ENCODE measurements around the gene TMPRSS3. TPM values are rescaled to one million over a fixed set of nuclear protein-coding genes. Genes with fewer than 3 reads are reported as not detected.

Gene TMPRSS3
- total RNA-seq, 1 experiment from 2014 or later: 4.3 TPM

DNA sequence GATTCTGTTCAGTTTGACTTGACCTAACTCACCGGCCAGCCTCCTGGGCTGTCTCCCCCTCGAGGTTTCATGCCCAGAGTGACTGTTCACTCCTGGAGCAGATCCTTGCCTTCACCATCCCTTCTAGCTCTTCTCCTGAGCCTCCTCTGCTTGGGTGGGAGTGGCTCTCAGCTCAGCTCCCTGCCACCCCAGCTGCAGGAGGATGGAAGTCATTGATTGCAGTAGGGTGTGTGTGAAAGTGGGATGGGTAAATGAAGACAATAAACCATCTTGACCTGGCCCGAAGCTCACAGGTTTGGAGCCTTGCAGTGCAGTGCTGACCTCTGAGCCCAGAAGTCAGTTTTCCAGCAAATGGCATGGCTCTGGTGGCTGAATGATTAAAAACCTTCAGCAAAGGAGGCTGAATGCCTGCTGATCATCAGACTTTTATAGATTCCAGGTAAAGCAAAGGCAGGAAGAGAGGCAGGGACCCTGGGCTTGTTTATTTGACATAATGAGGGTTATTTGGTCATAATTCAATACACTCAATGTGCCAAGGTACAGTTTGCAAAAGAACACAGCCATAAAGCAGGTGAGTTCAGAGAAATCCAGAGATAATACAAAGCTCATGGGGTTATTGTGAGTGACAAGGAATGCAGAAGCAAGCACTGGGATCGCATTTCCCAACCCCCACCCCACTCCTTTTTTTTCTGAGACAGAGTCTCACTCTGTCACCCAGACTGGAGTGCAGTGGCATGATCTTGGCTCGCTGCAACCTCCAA is 63.1 kb downstream of the TMPRSS3 start:
- intact Hi-C loops (cut with micrococcal nuclease; ENCODE audit: unreplicated experiment): no loop called here
- H3K4me1 ChIP-seq (replicated peaks; ENCODE audit: insufficient read depth): no peaks in the 10 kb centered on the region

DNA sequence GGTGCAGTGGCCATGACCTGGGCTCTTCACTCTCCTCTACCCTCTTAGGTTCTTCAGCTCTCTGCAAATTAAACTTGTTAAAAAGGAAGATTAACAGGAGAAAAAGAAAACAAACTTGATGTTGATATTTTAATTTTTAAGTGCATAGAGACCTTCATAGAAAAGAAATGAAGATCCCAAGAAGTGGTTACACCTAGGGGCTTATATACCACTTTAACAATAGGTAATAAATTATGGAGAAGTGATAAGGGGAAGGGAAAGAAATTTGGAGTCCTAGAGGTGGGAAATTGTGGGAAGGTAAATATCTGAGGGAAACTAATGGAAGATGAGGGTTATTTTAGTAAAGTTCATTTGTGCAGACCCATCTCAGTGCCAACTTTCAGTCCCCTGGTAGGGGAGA is 64.2 kb downstream of the TMPRSS3 start:
- no peak overlapping the region for H3K4me2 ChIP-seq
- no peaks in the 10 kb centered on the region for H3K9me2 ChIP-seq (ENCODE audit: insufficient read depth)
- H4K20me1 ChIP-seq (ENCODE audit: insufficient read depth): no peaks in the 10 kb centered on the region
- H3K79me2 ChIP-seq (ENCODE audit: low read depth): no peaks in the 10 kb centered on the region
- H3K4me1 ChIP-seq (replicated peaks; ENCODE audit: insufficient read depth): no peaks in the 10 kb centered on the region
- DNase-seq: no peak
- CTCF ChIA-PET: no interaction called here
- H3F3A ChIP-seq (ENCODE audit: insufficient read depth, low read depth): no peaks in the 10 kb centered on the region
- H3K9me3 ChIP-seq (ENCODE audit: insufficient read depth, low read depth): no peaks in the 10 kb centered on the region
- intact Hi-C loops (cut with micrococcal nuclease; ENCODE audit: unreplicated experiment): no loop called here
- H3K27me3 ChIP-seq (ENCODE audit: insufficient read depth, low read depth): no peaks in the 10 kb centered on the region
- H3K36me3 ChIP-seq (ENCODE audit: low read depth): no peaks in the 10 kb centered on the region
- H2AFZ ChIP-seq: no peak overlapping the region
- H3K27ac ChIP-seq: no peak overlapping the region
- BruUV-seq (replicated peaks): no TSS peak
- POLR2A ChIA-PET (ENCODE audit: unreplicated experiment): no interaction called here
- no peak overlapping the region for H3K4me3 ChIP-seq
- TF ChIP-seq, protein P1, sequence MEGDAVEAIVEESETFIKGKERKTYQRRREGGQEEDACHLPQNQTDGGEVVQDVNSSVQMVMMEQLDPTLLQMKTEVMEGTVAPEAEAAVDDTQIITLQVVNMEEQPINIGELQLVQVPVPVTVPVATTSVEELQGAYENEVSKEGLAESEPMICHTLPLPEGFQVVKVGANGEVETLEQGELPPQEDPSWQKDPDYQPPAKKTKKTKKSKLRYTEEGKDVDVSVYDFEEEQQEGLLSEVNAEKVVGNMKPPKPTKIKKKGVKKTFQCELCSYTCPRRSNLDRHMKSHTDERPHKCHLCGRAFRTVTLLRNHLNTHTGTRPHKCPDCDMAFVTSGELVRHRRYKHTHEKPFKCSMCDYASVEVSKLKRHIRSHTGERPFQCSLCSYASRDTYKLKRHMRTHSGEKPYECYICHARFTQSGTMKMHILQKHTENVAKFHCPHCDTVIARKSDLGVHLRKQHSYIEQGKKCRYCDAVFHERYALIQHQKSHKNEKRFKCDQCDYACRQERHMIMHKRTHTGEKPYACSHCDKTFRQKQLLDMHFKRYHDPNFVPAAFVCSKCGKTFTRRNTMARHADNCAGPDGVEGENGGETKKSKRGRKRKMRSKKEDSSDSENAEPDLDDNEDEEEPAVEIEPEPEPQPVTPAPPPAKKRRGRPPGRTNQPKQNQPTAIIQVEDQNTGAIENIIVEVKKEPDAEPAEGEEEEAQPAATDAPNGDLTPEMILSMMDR (conservative IDR thresholded peaks at IDR 0.05): no peak
- TF ChIP-seq EZH2 (IDR thresholded peaks at IDR 0.05; ENCODE audit: low read depth): no peak

More for the DNA sequence above, 63.1 kb downstream of the TMPRSS3 start:
- Histone ChIP-seq H3K9me2 (ENCODE audit: insufficient read depth) (no peaks in the 10 kb centered on the region), H3K4me2 (no peak overlapping the region), H3K27me3 (ENCODE audit: insufficient read depth, low read depth) (no peaks in the 10 kb centered on the region), H3K4me3 (no peak overlapping the region), H4K20me1 (ENCODE audit: insufficient read depth) (no peaks in the 10 kb centered on the region), H3K27ac (no peak overlapping the region), H3K79me2 (ENCODE audit: low read depth) (no peaks in the 10 kb centered on the region), H2AFZ (no peak overlapping the region), H3F3A (ENCODE audit: insufficient read depth, low read depth) (no peaks in the 10 kb centered on the region), H3K9me3 (ENCODE audit: insufficient read depth, low read depth) (no peaks in the 10 kb centered on the region), H3K36me3 (ENCODE audit: low read depth) (no peaks in the 10 kb centered on the region)
- CTCF ChIA-PET: no interaction called here
- no peak for DNase-seq
- no TSS peak for BruUV-seq (replicated peaks)
- POLR2A ChIA-PET (ENCODE audit: unreplicated experiment): no interaction called here
- TF ChIP-seq EZH2 (IDR thresholded peaks at IDR 0.05; ENCODE audit: low read depth): no peak
- TF ChIP-seq, protein P1 (conservative IDR thresholded peaks at IDR 0.05): no peak

DNA sequence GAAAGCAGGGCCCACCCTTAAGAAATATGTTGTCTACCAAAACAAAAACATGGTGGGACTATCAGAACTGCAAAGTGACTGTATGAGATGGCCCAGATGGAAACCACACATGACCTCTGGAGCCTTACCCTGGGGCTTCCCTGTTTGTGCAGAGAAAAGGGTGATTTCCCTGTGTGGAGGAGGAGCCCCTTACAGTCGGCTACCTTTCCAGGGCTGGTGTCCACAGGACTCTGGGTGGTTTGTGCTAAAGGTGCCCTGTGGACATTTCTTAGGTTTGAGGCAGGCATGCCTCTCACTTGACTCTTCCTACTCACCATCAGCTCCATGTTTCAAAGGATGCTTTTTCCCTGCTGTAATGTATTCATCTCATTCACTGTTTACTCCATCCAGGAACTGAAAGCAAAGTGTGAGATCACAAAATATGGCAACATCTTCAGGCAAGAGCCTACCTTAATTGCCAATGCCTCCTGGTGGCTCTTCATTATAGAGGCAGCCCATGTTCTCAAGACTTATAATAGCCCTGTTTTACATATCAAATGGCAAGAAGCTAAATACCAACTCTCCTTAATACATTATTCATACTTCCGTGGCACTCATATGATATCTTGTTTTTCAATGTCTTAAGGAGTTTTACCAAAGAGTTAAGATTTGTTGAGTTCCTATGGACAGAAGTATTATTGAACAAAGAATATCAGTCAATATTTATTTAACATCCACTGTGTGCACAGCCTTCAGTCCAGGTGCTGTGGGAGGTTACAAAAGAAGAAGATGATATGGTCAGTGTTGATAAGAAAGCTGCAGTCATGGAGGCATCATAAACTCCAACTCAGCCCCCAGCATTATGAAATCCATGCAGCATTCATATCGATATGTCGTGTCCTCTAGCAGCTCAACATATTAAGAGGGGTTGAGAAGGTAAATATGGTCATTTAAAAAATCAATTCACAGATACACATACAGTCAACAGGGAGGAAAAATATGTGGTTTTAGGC is 65.2 kb downstream of the TMPRSS3 start:
- no TSS peak for BruUV-seq (replicated peaks)
- Histone ChIP-seq H3K9me2 (ENCODE audit: insufficient read depth) (no peaks in the 10 kb centered on the region), H2AFZ (no peak overlapping the region), H3K4me3 (no peak overlapping the region), H4K20me1 (ENCODE audit: insufficient read depth) (no peaks in the 10 kb centered on the region), H3F3A (ENCODE audit: insufficient read depth, low read depth) (no peaks in the 10 kb centered on the region), H3K9me3 (ENCODE audit: insufficient read depth, low read depth) (no peaks in the 10 kb centered on the region), H3K4me2 (no peak overlapping the region), H3K4me1 (replicated peaks; ENCODE audit: insufficient read depth) (no peaks in the 10 kb centered on the region), H3K36me3 (ENCODE audit: low read depth) (no peaks in the 10 kb centered on the region), H3K79me2 (ENCODE audit: low read depth) (no peaks in the 10 kb centered on the region), H3K27me3 (ENCODE audit: insufficient read depth, low read depth) (no peaks in the 10 kb centered on the region), H3K27ac (no peak overlapping the region)
- TF ChIP-seq, protein P1 (conservative IDR thresholded peaks at IDR 0.05): no peak
- TF ChIP-seq EZH2 (IDR thresholded peaks at IDR 0.05; ENCODE audit: low read depth): no peak
- no peak for DNase-seq
- ChIA-PET CTCF (no interaction called here), POLR2A (ENCODE audit: unreplicated experiment) (interaction anchor here (0.6 kb wide), 1 partner anchor 266 kb away, joined by 3 read pairs; no protein-coding TSS in a partner anchor)
- intact Hi-C loops (cut with micrococcal nuclease; ENCODE audit: unreplicated experiment): no loop called here

Measured in PC-9 (cell line).